Measurements from ENCODE around the gene FAM131A. TPM values are rescaled to one million over a fixed set of nuclear protein-coding genes. Genes with fewer than 3 reads are reported as not detected.

FAM131A gene
- polyA plus RNA-seq, 1 donor from 2014 or later, result 141 TPM

- Histone ChIP-seq H3K9me3 (ENCODE audit: low read length) (no peaks in the 10 kb centered on the region), H2AFZ (ENCODE audit: low read depth, low read length) (no peak overlapping the region), H4K20me1 (ENCODE audit: insufficient read depth) (no peaks in the 10 kb centered on the region), H3F3A (ENCODE audit: insufficient read depth, low read length, poor library complexity, severe bottlenecking) (no peaks in the 10 kb centered on the region), H3K79me2 (replicated peaks; ENCODE audit: insufficient read depth, low read length) (no peaks in the 10 kb centered on the region), H3K27me3 (ENCODE audit: insufficient read depth, low read depth, low read length) (peaks cover 3% of the 10 kb centered on the region), H3K4me3 (ENCODE audit: low read length) (no peak overlapping the region), H3K27ac (ENCODE audit: low read length) (no peak overlapping the region), H3K36me3 (ENCODE audit: insufficient read depth, low read length) (peaks cover 5% of the 10 kb centered on the region), H3K4me2 (ENCODE audit: low read length) (no peak overlapping the region), H3K9me2 (ENCODE audit: insufficient read depth, low read length) (no peaks in the 10 kb centered on the region), H3K9ac (ENCODE audit: low read length) (no peak overlapping the region)
- TF ChIP-seq EZH2 (IDR thresholded peaks at IDR 0.05; ENCODE audit: borderline replicate concordance, insufficient read depth, low read length, poor library complexity, severe bottlenecking) (no peak), TAF1 (IDR thresholded peaks at IDR 0.05; ENCODE audit: low read depth) (no peak), POLR2AphosphoS5 (IDR thresholded peaks at IDR 0.05) (no peak), RAD21 (conservative IDR thresholded peaks at IDR 0.05) (no peak), SMC3 (conservative IDR thresholded peaks at IDR 0.05; ENCODE audit: poor library complexity) (no peak), MXI1 (conservative IDR thresholded peaks at IDR 0.05; ENCODE audit: poor library complexity, severe bottlenecking) (no peak)
These were observed 36.0 kb downstream of the FAM131A start for GRCh38 chr3:184373422-184373821.

- Histone ChIP-seq H3K9me2 (ENCODE audit: insufficient read depth, low read length) (no peaks in the 10 kb centered on the region), H3K4me3 (ENCODE audit: low read length) (no peak overlapping the region), H3K9ac (ENCODE audit: low read length) (no peak overlapping the region), H3F3A (ENCODE audit: insufficient read depth, low read length, poor library complexity, severe bottlenecking) (no peaks in the 10 kb centered on the region), H2AFZ (ENCODE audit: low read depth, low read length) (no peak overlapping the region), H3K27me3 (ENCODE audit: insufficient read depth, low read depth, low read length) (peaks cover 19% of the 10 kb centered on the region), H3K9me3 (ENCODE audit: low read length) (no peaks in the 10 kb centered on the region), H4K20me1 (ENCODE audit: insufficient read depth) (no peaks in the 10 kb centered on the region), H3K4me2 (ENCODE audit: low read length) (no peak overlapping the region), H3K79me2 (replicated peaks; ENCODE audit: insufficient read depth, low read length) (no peaks in the 10 kb centered on the region), H3K27ac (ENCODE audit: low read length) (no peak overlapping the region), H3K36me3 (ENCODE audit: insufficient read depth, low read length) (no peaks in the 10 kb centered on the region)
- TF ChIP-seq RAD21 (conservative IDR thresholded peaks at IDR 0.05) (no peak), TAF1 (IDR thresholded peaks at IDR 0.05; ENCODE audit: low read depth) (no peak), POLR2AphosphoS5 (IDR thresholded peaks at IDR 0.05) (no peak), EZH2 (IDR thresholded peaks at IDR 0.05; ENCODE audit: borderline replicate concordance, insufficient read depth, low read length, poor library complexity, severe bottlenecking) (no peak), REST (IDR thresholded peaks at IDR 0.05; ENCODE audit: borderline replicate concordance) (no peak), MXI1 (conservative IDR thresholded peaks at IDR 0.05; ENCODE audit: poor library complexity, severe bottlenecking) (no peak), SMC3 (conservative IDR thresholded peaks at IDR 0.05; ENCODE audit: poor library complexity) (no peak), CTCF (IDR thresholded peaks at IDR 0.05; ENCODE audit: poor library complexity, severe bottlenecking) (no peak)
These were observed 38.5 kb downstream of the FAM131A start for GRCh38 chr3:184375747-184376461.

Data from neural cell (in vitro differentiated cells).